Loucy (cell line): Measurements from ENCODE around the gene AMIGO3.
A peak's percentile ranks its signal among the peaks of the same experiment; 100 is the strongest.

Source experiments
- H2AFZ ChIP-seq: fragments of 200-600 bp; sonication (generic); 2 replicates; pipeline ENCODE4 v1.6.0; 2016; ENCODE audit warnings: antibody characterized with exemption, mild to moderate bottlenecking, low read length, moderate library complexity
- H3F3A ChIP-seq: fragments of 200-600 bp; 2 replicates; pipeline ENCODE4 v1.6.0; 2016; ENCODE audit warnings: antibody characterized with exemption, low read depth, mild to moderate bottlenecking
- H3K27me3 ChIP-seq: fragments of 200-600 bp; sonication (generic); 2 replicates; pipeline ENCODE4 v1.6.1; 2014; ENCODE audit warnings: low read length, mild to moderate bottlenecking; ENCODE audit not compliant: insufficient read depth, poor library complexity, severe bottlenecking
- H3K36me3 ChIP-seq: fragments of 200-600 bp; sonication (generic); 2 replicates; pipeline ENCODE4 v1.6.1; 2016; ENCODE audit warnings: low read length; ENCODE audit not compliant: insufficient read depth
- H3K4me1 ChIP-seq: fragments of 200-600 bp; sonication (generic); 2 replicates; pipeline ENCODE4 v1.5.1; 2014; ENCODE audit warnings: low read length, mild to moderate bottlenecking; ENCODE audit not compliant: insufficient read depth, poor library complexity, severe bottlenecking
- H3K4me2 ChIP-seq: fragments of 200-600 bp; sonication (generic); 2 replicates; pipeline ENCODE4 v1.6.0; 2014; ENCODE audit warnings: antibody characterized with exemption, low read length, low read depth, mild to moderate bottlenecking; ENCODE audit not compliant: poor library complexity, severe bottlenecking
- H3K4me3 ChIP-seq: fragments of 200-600 bp; sonication (generic); 2 replicates; pipeline ENCODE4 v1.5.1; 2014; ENCODE audit warnings: low read length, mild to moderate bottlenecking, mixed read lengths; ENCODE audit not compliant: poor library complexity, severe bottlenecking
- H3K79me2 ChIP-seq: fragments of 200-600 bp; sonication (generic); 2 replicates; pipeline ENCODE4 v1.6.1; 2014; ENCODE audit warnings: low read length; ENCODE audit not compliant: insufficient read depth
- H3K9ac ChIP-seq: fragments of 200-600 bp; sonication (generic); 2 replicates; pipeline ENCODE4 v1.6.0; 2014; ENCODE audit warnings: mild to moderate bottlenecking, low read depth, low read length, moderate library complexity; ENCODE audit not compliant: poor library complexity, severe bottlenecking
- H3K9me2 ChIP-seq: fragments of 200-600 bp; sonication (generic); replicated peaks from 2 replicates; pipeline ENCODE4 v1.6.1; 2016; ENCODE audit warnings: low read depth, low read length, mixed read lengths
- H3K9me3 ChIP-seq: fragments of 200-600 bp; sonication (generic); 2 replicates; pipeline ENCODE4 v1.6.1; 2014; ENCODE audit warnings: mild to moderate bottlenecking, antibody characterized with exemption, low read length, low read depth; ENCODE audit not compliant: insufficient read depth
- H4K20me1 ChIP-seq: fragments of 200-600 bp; sonication (generic); 2 replicates; pipeline ENCODE4 v1.6.0; 2014; ENCODE audit warnings: antibody characterized with exemption, low read length, mild to moderate bottlenecking; ENCODE audit not compliant: insufficient read depth, poor library complexity, severe bottlenecking
- EZH2phosphoT487 ChIP-seq: fragments of 200-600 bp; IDR thresholded peaks from 2 replicates; pipeline ENCODE4 v1.6.1; 2018; ENCODE audit warnings: antibody characterized with exemption, mild to moderate bottlenecking, moderate library complexity, borderline replicate concordance
- TF ChIP-seq, protein P1 (sequence below): fragments of 200-600 bp; sonication (generic); conservative IDR thresholded peaks from 2 replicates; pipeline ENCODE4 v1.5.1; 2014; ENCODE audit warnings: mild to moderate bottlenecking, antibody characterized with exemption, low read length

The AMIGO3 gene

GRCh38 chr3:49704629-49705028 is 14.9 kb downstream of the AMIGO3 start:
- H3K9me3 ChIP-seq: no peaks in the 10 kb centered on the region
- peaks cover 8% of the 10 kb centered on the region for H3K4me1 ChIP-seq
- H2AFZ ChIP-seq: no peak overlapping the region
- no peak overlapping the region for H3K9ac ChIP-seq
- H4K20me1 ChIP-seq: no peaks in the 10 kb centered on the region
- H3K4me2 ChIP-seq: no peak overlapping the region
- H3F3A ChIP-seq: no peaks in the 10 kb centered on the region
- no peaks in the 10 kb centered on the region for H3K27me3 ChIP-seq
- H3K36me3 ChIP-seq: no peaks in the 10 kb centered on the region; the same call in 1 of the 2 replicates
- no peaks in the 10 kb centered on the region for H3K9me2 ChIP-seq
- TF ChIP-seq, protein P1, sequence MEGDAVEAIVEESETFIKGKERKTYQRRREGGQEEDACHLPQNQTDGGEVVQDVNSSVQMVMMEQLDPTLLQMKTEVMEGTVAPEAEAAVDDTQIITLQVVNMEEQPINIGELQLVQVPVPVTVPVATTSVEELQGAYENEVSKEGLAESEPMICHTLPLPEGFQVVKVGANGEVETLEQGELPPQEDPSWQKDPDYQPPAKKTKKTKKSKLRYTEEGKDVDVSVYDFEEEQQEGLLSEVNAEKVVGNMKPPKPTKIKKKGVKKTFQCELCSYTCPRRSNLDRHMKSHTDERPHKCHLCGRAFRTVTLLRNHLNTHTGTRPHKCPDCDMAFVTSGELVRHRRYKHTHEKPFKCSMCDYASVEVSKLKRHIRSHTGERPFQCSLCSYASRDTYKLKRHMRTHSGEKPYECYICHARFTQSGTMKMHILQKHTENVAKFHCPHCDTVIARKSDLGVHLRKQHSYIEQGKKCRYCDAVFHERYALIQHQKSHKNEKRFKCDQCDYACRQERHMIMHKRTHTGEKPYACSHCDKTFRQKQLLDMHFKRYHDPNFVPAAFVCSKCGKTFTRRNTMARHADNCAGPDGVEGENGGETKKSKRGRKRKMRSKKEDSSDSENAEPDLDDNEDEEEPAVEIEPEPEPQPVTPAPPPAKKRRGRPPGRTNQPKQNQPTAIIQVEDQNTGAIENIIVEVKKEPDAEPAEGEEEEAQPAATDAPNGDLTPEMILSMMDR: no peak
- TF ChIP-seq EZH2phosphoT487: no peak
- peaks cover under 1% of the 10 kb centered on the region; the same call in 1 of the 2 replicates for H3K79me2 ChIP-seq
- no peak overlapping the region for H3K4me3 ChIP-seq

GRCh38 chr3:49703956-49704355 is 15.5 kb downstream of the AMIGO3 start:
- Histone ChIP-seq H4K20me1 (no peaks in the 10 kb centered on the region), H3K9ac (no peak overlapping the region), H3K4me2 (no peak overlapping the region), H3K79me2 (no peaks in the 10 kb centered on the region), H3K27me3 (no peaks in the 10 kb centered on the region), H3K4me1 (peaks cover 8% of the 10 kb centered on the region), H3K9me3 (no peaks in the 10 kb centered on the region), H3K4me3 (no peak overlapping the region), H2AFZ (no peak overlapping the region), H3F3A (no peaks in the 10 kb centered on the region), H3K36me3 (no peaks in the 10 kb centered on the region; the same call in 1 of the 2 replicates), H3K9me2 (no peaks in the 10 kb centered on the region)
- TF ChIP-seq, protein P1: no peak
- TF ChIP-seq EZH2phosphoT487: no peak

- Histone ChIP-seq H3K36me3 (no peaks in the 10 kb centered on the region; the same call in 1 of the 2 replicates), H3K79me2 (no peaks in the 10 kb centered on the region)
Measured at GRCh38 chr3:49703443-49703927, 16.0 kb downstream of the AMIGO3 start.

More at GRCh38 chr3:49703443-49703927, 16.0 kb downstream of the AMIGO3 start:
- no peak for TF ChIP-seq EZH2phosphoT487
- TF ChIP-seq, protein P1: peak; percentile 81
- H2AFZ ChIP-seq: no peak overlapping the region
- H3F3A ChIP-seq: no peaks in the 10 kb centered on the region
- no peak overlapping the region for H3K4me3 ChIP-seq
- no peaks in the 10 kb centered on the region for H3K9me3 ChIP-seq
- no peaks in the 10 kb centered on the region for H3K9me2 ChIP-seq
- H3K27me3 ChIP-seq: no peaks in the 10 kb centered on the region
- no peak overlapping the region for H3K9ac ChIP-seq
- H3K4me2 ChIP-seq: no peak overlapping the region
- no peaks in the 10 kb centered on the region for H4K20me1 ChIP-seq
- H3K4me1 ChIP-seq: peaks cover 8% of the 10 kb centered on the region
